NCI-H1105 (cell line): ENCODE measurements around the gene DHDH.

ENCODE experiments used
- DNase-seq: peaks from one replicate; lab custom pipeline; 2025; lab: John Stamatoyannopoulos, UW

DHDH gene

DNA sequence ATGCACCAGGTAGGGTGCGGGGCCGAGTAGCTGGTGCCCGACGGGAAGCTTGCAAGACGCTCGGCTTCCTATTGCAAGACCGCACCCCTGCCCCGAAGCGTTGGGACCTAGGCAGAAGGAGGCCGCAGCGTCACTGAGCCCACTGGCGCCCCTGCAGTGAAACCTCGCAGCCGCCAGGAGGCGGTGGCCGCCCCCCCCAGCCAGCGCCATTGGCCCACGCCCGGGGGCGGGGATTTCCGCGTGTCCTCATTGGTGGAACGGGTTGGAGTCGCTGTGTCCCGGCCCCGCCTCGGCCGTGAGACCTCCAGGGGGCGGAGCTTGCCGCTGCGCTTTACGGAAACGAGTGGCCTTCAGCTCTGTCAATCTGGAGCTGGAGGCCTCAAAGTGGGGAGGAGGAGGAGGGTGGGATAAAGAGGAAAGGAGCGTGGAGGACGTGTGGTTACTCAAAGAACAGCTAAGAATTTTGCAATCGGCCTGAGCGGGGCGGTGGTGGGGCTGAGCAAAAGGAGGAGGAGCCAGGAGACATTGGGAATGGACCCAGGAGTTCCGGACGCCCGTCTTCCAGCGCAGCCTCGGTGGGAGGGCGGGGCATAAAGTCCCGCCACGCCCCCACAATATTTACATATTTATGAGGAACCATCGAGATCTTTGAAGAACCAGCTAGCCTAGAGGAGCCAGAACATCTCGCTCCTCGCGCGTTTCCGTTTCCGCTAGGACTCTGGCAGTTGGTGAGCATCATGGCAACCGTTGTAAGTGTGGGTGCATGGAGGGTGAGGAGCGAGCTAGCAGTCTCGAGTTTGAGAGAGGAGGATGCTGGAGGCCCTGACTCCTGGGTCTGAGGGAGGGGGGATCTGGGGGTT, 59.9 kb downstream of the DHDH start, which contains the start of the genes GYS1 and RUVBL2:
TSS of gene GYS1 (minus strand) at position 135 of the 860 bp plus-strand sequence. CDS start 197 bp downstream, outside the sequence.
TSS of gene RUVBL2 (plus strand) at position 713 of the 860 bp plus-strand sequence. CDS start at position 738, 25 bp downstream.
- peak; percentile 99 for DNase-seq

DNA sequence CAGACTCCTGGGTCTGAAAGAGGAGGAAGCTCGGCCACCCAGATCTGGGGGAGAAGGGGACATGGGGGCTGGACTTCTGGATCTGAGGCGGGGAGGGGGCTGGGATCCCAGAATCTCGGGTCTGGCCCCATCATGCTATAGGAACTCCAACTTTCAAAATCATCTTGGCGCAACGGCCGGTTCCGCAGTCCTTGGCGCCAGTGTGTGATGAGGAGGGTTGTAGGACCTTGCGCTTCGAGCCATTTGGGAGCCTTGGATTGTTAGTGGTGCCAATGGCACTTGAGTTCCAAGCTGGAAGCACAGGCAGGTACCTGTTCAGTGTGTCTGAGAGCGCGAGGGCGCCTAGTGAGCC, 60.5 kb downstream of the DHDH start:
- DNase-seq, result no peak
